HCT116 (cell line): ENCODE results near the gene S100A10. TPM values are rescaled to one million over a fixed set of nuclear protein-coding genes. Genes with fewer than 3 reads are reported as not detected.
A peak's percentile ranks its signal among the peaks of the same experiment; 100 is the strongest.

Experiments used
- ATAC-seq: fragments of 200-7000 bp; cut with Tn5 transposase; 2 replicates; pipeline ENCODE4 v1.9.1; 2020; ENCODE audit warnings: mild to moderate bottlenecking, moderate library complexity
- BruUV-seq: library from RNA; stranded (reverse); fragments of 400-500 nt; replicated peaks from 2 replicates; lab custom pipeline; 2021; lab: Mats Ljungman, UMichigan
- CTCF ChIA-PET: fragments of 300-600 bp; sonication (Branson Sonifier 250); formaldehyde crosslinking; loops from one replicate; lab custom pipeline; 2021; ENCODE audit warnings: antibody characterized with exemption; lab: Charles Lee
- POLR2A ChIA-PET: fragments of 300-600, 350-600 bp; sonication (Branson Sonifier 250); formaldehyde crosslinking; loops from one replicate; lab custom pipeline; 2021; ENCODE audit warnings: antibody characterized with exemption; lab: Charles Lee
- RAD21 ChIA-PET, 2 experiments: fragments of 300-600 bp; sonication (Branson Sonifier 250); formaldehyde crosslinking; loops; one replicate each; lab custom pipeline; 2023; ENCODE audit warnings: low total read pairs in 2 of 2; ENCODE audit not compliant: uncharacterized antibody in 2 of 2, unreplicated experiment in 2 of 2, low non-redundant PET in 1 of 2; lab: Charles Lee
- DNase-seq: peaks from one replicate; pipeline ENCODE4 v3.0.0-alpha.2; 2010; ENCODE audit warnings: low read depth, low spot score
- H2AFZ ChIP-seq: fragments of 200-600 bp; shearing (Covaris generic), sonication (generic); 2 replicates; pipeline ENCODE4 v1.6.1; 2017; ENCODE audit warnings: low read depth, mixed run types, mixed read lengths, antibody characterized with exemption, low read length; ENCODE audit not compliant: poor library complexity, severe bottlenecking
- H3K27ac ChIP-seq: 2 replicates; pipeline ENCODE4 v1.5.1; 2012; ENCODE audit warnings: low read depth, low read length
- H3K27me3 ChIP-seq: fragments of 200-600 bp; sonication (generic); 2 replicates; pipeline ENCODE4 v1.6.1; 2016; ENCODE audit warnings: mixed run types, low read length, mixed read lengths; ENCODE audit not compliant: insufficient read depth
- H3K36me3 ChIP-seq, 2 experiments: fragments of 200-500 bp in 1 of 2; fragments of 200-600 bp in 1 of 2; sonication (Bioruptor generic) in 1 of 2; sonication (generic) in 1 of 2; 2 replicates each; pipeline versions ENCODE4 v1.5.1 to v1.6.1; 2014 to 2016; ENCODE audit warnings: low read length in 2 of 2, inconsistent platforms in 1 of 2, mixed read lengths in 1 of 2, mixed run types in 1 of 2; ENCODE audit not compliant: insufficient read depth in 2 of 2, control insufficient read depth in 1 of 2
- H3K4me1 ChIP-seq, 2 experiments: fragments of 200-600 bp in 1 of 2; sonication (generic) in 1 of 2; 2 replicates each; pipeline versions ENCODE4 v1.5.1 to v1.6.1; 2012 to 2017; ENCODE audit warnings: low read length in 2 of 2, inconsistent platforms in 1 of 2, mild to moderate bottlenecking in 1 of 2, mixed read lengths in 1 of 2, mixed run types in 1 of 2, moderate library complexity in 1 of 2; ENCODE audit not compliant: insufficient read depth in 2 of 2, control insufficient read depth in 1 of 2
- H3K4me2 ChIP-seq: fragments of 200-600 bp; sonication (generic); 2 replicates; pipeline ENCODE4 v1.6.1; 2017; ENCODE audit warnings: mixed run types, low read length, mixed read lengths
- H3K4me3 ChIP-seq, 2 experiments: fragments of 200-600 bp in 1 of 2; sonication (generic) in 1 of 2; replicated peaks in 1 of 2; 2 replicates each; pipeline ENCODE4 v1.5.1; 2011 to 2016; ENCODE audit warnings: low read length in 2 of 2, control low read depth in 1 of 2, low read depth in 1 of 2, mild to moderate bottlenecking in 1 of 2, mixed read lengths in 1 of 2, mixed run types in 1 of 2
- H3K79me2 ChIP-seq: fragments of 200-600 bp; sonication (generic); 2 replicates; pipeline ENCODE4 v1.6.1; 2017; ENCODE audit warnings: mild to moderate bottlenecking, mixed run types, low read length, moderate library complexity, mixed read lengths; ENCODE audit not compliant: insufficient read depth
- H3K9ac ChIP-seq: fragments of 200-600 bp; sonication (generic); 2 replicates; pipeline ENCODE4 v1.6.1; 2016; ENCODE audit warnings: low read length, mixed read lengths
- H3K9me2 ChIP-seq: fragments of 200-600 bp; sonication (generic), shearing (Covaris generic); 2 replicates; pipeline ENCODE4 v1.6.1; 2017; ENCODE audit warnings: mixed run types, mild to moderate bottlenecking, moderate library complexity; ENCODE audit not compliant: insufficient read depth
- H3K9me3 ChIP-seq, 2 experiments: fragments of 200-500 bp in 1 of 2; fragments of 200-600 bp in 1 of 2; sonication (Bioruptor generic) in 1 of 2; sonication (generic) in 1 of 2; 2 replicates each; pipeline ENCODE4 v1.6.1; 2014 to 2017; ENCODE audit warnings: low read length in 2 of 2, mixed read lengths in 2 of 2, inconsistent platforms in 1 of 2, low read depth in 1 of 2, mild to moderate bottlenecking in 1 of 2, mixed run types in 1 of 2, moderate library complexity in 1 of 2; ENCODE audit not compliant: control insufficient read depth in 1 of 2, insufficient read depth in 1 of 2
- H4K20me1 ChIP-seq: fragments of 200-600 bp; sonication (generic), shearing (Covaris generic); 2 replicates; pipeline ENCODE4 v1.6.1; 2017; ENCODE audit warnings: mixed run types, mild to moderate bottlenecking, moderate library complexity; ENCODE audit not compliant: insufficient read depth
- ATF3 ChIP-seq: IDR thresholded peaks from 2 replicates; pipeline ENCODE4 v1.6.1; 2012
- CEBPB ChIP-seq: IDR thresholded peaks from 2 replicates; pipeline ENCODE4 v1.6.1; 2012; ENCODE audit warnings: low read depth
- CTCF ChIP-seq, 3 experiments: fragments of 200-600 bp in 1 of 3; sonication (generic) in 1 of 3; IDR thresholded peaks in 2 of 3; conservative IDR thresholded peaks in 1 of 3; 2 replicates each; pipeline ENCODE4 v1.5.1; 2012 to 2017; ENCODE audit warnings: low read depth in 2 of 3, low read length in 2 of 3, antibody characterized with exemption in 1 of 3, borderline replicate concordance in 1 of 3, control low read depth in 1 of 3, mild to moderate bottlenecking in 1 of 3, mixed read lengths in 1 of 3, mixed run types in 1 of 3, moderate library complexity in 1 of 3; ENCODE audit not compliant: insufficient read depth in 1 of 3
- EGR1 ChIP-seq: IDR thresholded peaks from 2 replicates; pipeline ENCODE4 v1.6.1; 2012; ENCODE audit warnings: low read depth
- ELF1 ChIP-seq: IDR thresholded peaks from 2 replicates; pipeline ENCODE4 v1.6.1; 2012; ENCODE audit warnings: low read depth, borderline replicate concordance
- EZH2 ChIP-seq: fragments of 200-600 bp; sonication (generic); IDR thresholded peaks from 2 replicates; pipeline ENCODE4 v1.6.1; 2017; ENCODE audit warnings: antibody characterized with exemption, mixed run types
- EZH2phosphoT487 ChIP-seq: fragments of 200-600 bp; IDR thresholded peaks from 2 replicates; pipeline ENCODE4 v1.6.1; 2018; ENCODE audit warnings: antibody characterized with exemption, borderline replicate concordance
- FOSL1 ChIP-seq: IDR thresholded peaks from 2 replicates; pipeline ENCODE4 v1.6.1; 2012; ENCODE audit warnings: low read depth
- JUND ChIP-seq: IDR thresholded peaks from 2 replicates; pipeline ENCODE4 v1.6.1; 2012
- MAX ChIP-seq: IDR thresholded peaks from 2 replicates; pipeline ENCODE4 v1.6.1; 2012
- POLR2AphosphoS5 ChIP-seq: IDR thresholded peaks from 2 replicates; pipeline ENCODE4 v1.6.1; 2011; ENCODE audit warnings: mild to moderate bottlenecking, low read depth, low read length, moderate library complexity
- RAD21 ChIP-seq: IDR thresholded peaks from 2 replicates; pipeline ENCODE4 v1.6.1; 2012; ENCODE audit warnings: low read depth, mild to moderate bottlenecking
- REST ChIP-seq: IDR thresholded peaks from 2 replicates; pipeline ENCODE4 v1.6.1; 2012; ENCODE audit warnings: low read depth
- SIN3A ChIP-seq: IDR thresholded peaks from 2 replicates; pipeline ENCODE4 v1.6.1; 2012; ENCODE audit warnings: low read depth
- SP1 ChIP-seq: IDR thresholded peaks from 2 replicates; pipeline ENCODE4 v1.6.1; 2012; ENCODE audit warnings: low read depth
- SRF ChIP-seq: IDR thresholded peaks from 2 replicates; pipeline ENCODE4 v1.6.1; 2012; ENCODE audit warnings: low read depth
- TCF7L2 ChIP-seq: IDR thresholded peaks from 2 replicates; pipeline ENCODE4 v1.7.0; 2011; ENCODE audit warnings: borderline replicate concordance, inconsistent platforms; ENCODE audit not compliant: insufficient read depth, insufficient read length; ENCODE audit errors: extremely low read depth
- YY1 ChIP-seq: IDR thresholded peaks from 2 replicates; pipeline ENCODE4 v1.6.1; 2011; ENCODE audit warnings: low read length, low read depth, moderate library complexity, mild to moderate bottlenecking; ENCODE audit not compliant: insufficient replicate concordance; ENCODE audit errors: extremely low read depth
- ZBTB33 ChIP-seq: IDR thresholded peaks from 2 replicates; pipeline ENCODE4 v1.6.1; 2011; ENCODE audit warnings: mild to moderate bottlenecking, low read length, moderate library complexity; ENCODE audit not compliant: insufficient replicate concordance; ENCODE audit errors: extremely low read depth
- ZNF274 ChIP-seq: fragments of 200-500 bp; sonication (Bioruptor generic); IDR thresholded peaks from 2 replicates; pipeline ENCODE4 v1.6.1; 2014; ENCODE audit warnings: mild to moderate bottlenecking, low read depth, low read length, inconsistent platforms
- intact Hi-C: fragments of 100-400 bp; cut with micrococcal nuclease; formaldehyde crosslinking; loops from 2 replicates; pipeline ENCODE4 v1.10.0; 2022
- total RNA-seq: library from RNA; stranded (reverse); gene quantifications from one replicate; pipeline ENCODE4 v1.2.1, GENCODE V29; 2021; ENCODE audit not compliant: unreplicated experiment

The S100A10 gene
- total RNA-seq, 1 experiment from 2014 or later: 340 TPM

- H3K4me3 ChIP-seq: no peak overlapping the region
Measured at GRCh38 chr1:152024223-152024622, 30.6 kb upstream of the S100A10 start.

More at GRCh38 chr1:152024223-152024622, 30.6 kb upstream of the S100A10 start:
- H3K4me2 ChIP-seq: peak overlapping the region; percentile 33
- RAD21 ChIA-PET: no interaction called here
- no peaks in the 10 kb centered on the region for H3K79me2 ChIP-seq
- no peak overlapping the region for H3K27ac ChIP-seq
- CTCF ChIA-PET: no interaction called here
- H3K9me2 ChIP-seq: no peaks in the 10 kb centered on the region
- no peak overlapping the region for H3K9ac ChIP-seq
- no peaks in the 10 kb centered on the region for H4K20me1 ChIP-seq
- ATAC-seq (peak; percentile 82), DNase-seq (no peak)
- intact Hi-C loops: no loop called here
- BruUV-seq: no TSS peak
- no peak overlapping the region for H2AFZ ChIP-seq
- H3K36me3 ChIP-seq: no peaks in the 10 kb centered on the region
- peaks cover 0 to 21% of the 10 kb centered on the region in 2 experiments; a peak in 1 of 4 replicates for H3K4me1 ChIP-seq
- POLR2A ChIA-PET: no interaction called here
- TF ChIP-seq ELF1: no peak
- no peak for TF ChIP-seq ZNF274
- TF ChIP-seq JUND: no peak
- TF ChIP-seq SRF: no peak
- TF ChIP-seq EZH2phosphoT487: no peak
- no peak for TF ChIP-seq YY1
- no peak for TF ChIP-seq POLR2AphosphoS5
- TF ChIP-seq FOSL1: no peak
- TF ChIP-seq MAX: no peak
- TF ChIP-seq SIN3A: no peak
- no peak for TF ChIP-seq SP1
- TF ChIP-seq CTCF (IDR thresholded peaks at IDR 0.05 in 2 of 3, conservative IDR thresholded peaks at IDR 0.05 in 1 of 3; ENCODE audit: borderline replicate concordance in 1 of 3, insufficient read depth in 1 of 3, low read depth in 2 of 3, low read length in 2 of 3): no peak
- TF ChIP-seq CEBPB: no peak
- no peak for TF ChIP-seq REST
- no peak for TF ChIP-seq TCF7L2
- TF ChIP-seq EZH2: no peak
- no peak for TF ChIP-seq EGR1
- TF ChIP-seq ATF3: no peak
- TF ChIP-seq RAD21: no peak
- no peak for TF ChIP-seq ZBTB33
- no peaks in the 10 kb centered on the region for H3K27me3 ChIP-seq
- H3K9me3 ChIP-seq: no peaks in the 10 kb centered on the region
